ENCODE data around the gene HMSD. TPM values are rescaled to one million over a fixed set of nuclear protein-coding genes. Genes with fewer than 3 reads are reported as not detected.

HMSD gene
- total RNA-seq, 4 donors from 2014 or later: 0.34 TPM; not detected in 3

GRCh38 chr18:63997041-63997440 is 47.9 kb downstream of the HMSD start:
- no peak for DNase-seq
- H3K27ac ChIP-seq: no peak overlapping the region
- H3K4me3 ChIP-seq (replicated peaks in 1 of 3): no peak overlapping the region
- H3K4me1 ChIP-seq: no peaks in the 10 kb centered on the region
- WGBS, 2 donors: 80 to 90% methylated on average over 4 of the region's 4 CpGs
- no peaks in the 10 kb centered on the region for H3K9me3 ChIP-seq
- no peaks in the 10 kb centered on the region for H3K27me3 ChIP-seq
- H3K36me3 ChIP-seq: no peaks in the 10 kb centered on the region
- TF ChIP-seq POLR2A (IDR thresholded peaks at IDR 0.05) (no peak), CTCF (IDR thresholded peaks at IDR 0.05) (no peak)
- intact Hi-C loops (cut with DNase I): no loop called here

GRCh38 chr18:63997606-63998005 is 48.5 kb downstream of the HMSD start:
- no peaks in the 10 kb centered on the region for H3K27me3 ChIP-seq
- H3K27ac ChIP-seq: no peak overlapping the region
- 73 to 74% methylated on average over 2 of the region's 2 CpGs for WGBS, 2 donors
- no peak overlapping the region for H3K4me3 ChIP-seq (replicated peaks in 1 of 3)
- no peak for TF ChIP-seq CTCF (IDR thresholded peaks at IDR 0.05)
- no peak for TF ChIP-seq POLR2A (IDR thresholded peaks at IDR 0.05)
- DNase-seq: no peak
- H3K9me3 ChIP-seq: no peaks in the 10 kb centered on the region
- H3K36me3 ChIP-seq: no peaks in the 10 kb centered on the region
- intact Hi-C loops (cut with DNase I): no loop called here
- H3K4me1 ChIP-seq: no peaks in the 10 kb centered on the region

GRCh38 chr18:63999871-64000270 is 50.8 kb downstream of the HMSD start:
- no peak for TF ChIP-seq POLR2A (IDR thresholded peaks at IDR 0.05)
- TF ChIP-seq CTCF (IDR thresholded peaks at IDR 0.05): no peak
- Histone ChIP-seq H3K4me1 (no peaks in the 10 kb centered on the region), H3K27me3 (no peaks in the 10 kb centered on the region), H3K4me3 (replicated peaks in 1 of 3) (no peak overlapping the region), H3K9me3 (no peaks in the 10 kb centered on the region), H3K27ac (no peak overlapping the region), H3K36me3 (no peaks in the 10 kb centered on the region)
- DNase-seq: no peak
- intact Hi-C loops (cut with DNase I): no loop called here
- 81 to 84% methylated on average over 2 of the region's 2 CpGs for WGBS, 2 donors

GRCh38 chr18:64002581-64002980 is 53.5 kb downstream of the HMSD start:
- H3K36me3 ChIP-seq: no peaks in the 10 kb centered on the region
- H3K27me3 ChIP-seq: no peaks in the 10 kb centered on the region
- TF ChIP-seq POLR2A (IDR thresholded peaks at IDR 0.05) (no peak), CTCF (IDR thresholded peaks at IDR 0.05) (no peak)
- intact Hi-C loops (cut with DNase I): no loop called here
- H3K27ac ChIP-seq: no peak overlapping the region
- no peak overlapping the region for H3K4me3 ChIP-seq (replicated peaks in 1 of 3)
- H3K4me1 ChIP-seq: no peaks in the 10 kb centered on the region
- 43 to 70% methylated on average over 11 to 36 of the region's 41 CpGs for WGBS, 2 donors
- no peaks in the 10 kb centered on the region for H3K9me3 ChIP-seq
- no peak for DNase-seq

DNA sequence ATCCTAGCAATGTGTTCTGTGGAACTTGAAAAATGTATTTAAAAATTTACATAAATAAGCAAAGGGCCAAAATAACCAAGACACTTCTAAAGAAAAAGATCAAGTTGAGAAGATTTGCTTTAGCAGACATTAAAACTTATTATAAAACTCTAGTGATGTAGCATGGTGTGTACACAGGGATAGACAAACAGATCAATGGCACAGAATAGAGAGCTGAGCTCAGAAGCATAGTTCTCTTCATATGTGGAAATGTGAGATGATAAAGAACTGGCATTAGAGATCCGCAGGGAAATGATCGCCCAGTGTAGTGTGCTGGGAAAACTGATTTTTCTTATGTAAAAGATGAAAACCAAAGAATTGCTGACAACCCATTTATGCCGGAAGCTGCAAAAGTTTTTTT is 60.2 kb downstream of the HMSD start:
- no peaks in the 10 kb centered on the region for H3K9me3 ChIP-seq
- no peak for DNase-seq
- H3K27ac ChIP-seq: no peak overlapping the region
- H3K4me1 ChIP-seq: no peaks in the 10 kb centered on the region
- no peaks in the 10 kb centered on the region for H3K27me3 ChIP-seq
- intact Hi-C loops (cut with DNase I): no loop called here
- WGBS, 2 donors: 94 to 98% methylated on average over 3 of the region's 3 CpGs
- H3K4me3 ChIP-seq (replicated peaks in 1 of 3): no peak overlapping the region
- TF ChIP-seq POLR2A (IDR thresholded peaks at IDR 0.05): no peak
- TF ChIP-seq CTCF (IDR thresholded peaks at IDR 0.05): no peak
- no peaks in the 10 kb centered on the region for H3K36me3 ChIP-seq

Other genes with a start within 250 kb of the HMSD start
- gene SERPINB11, start 246.3 kb upstream of the HMSD start, total RNA-seq: not detected
- not detected for gene SERPINB7, start 173.9 kb upstream of the HMSD start, total RNA-seq
- under 1 TPM in 2 of 4 donors, not detected in 2; 0.22 to 0.67 TPM for gene SERPINB2, start 61.6 kb upstream of the HMSD start, total RNA-seq
- not detected for gene SERPINB10, start 41.3 kb upstream of the HMSD start, total RNA-seq
- gene SERPINB8, start 20.8 kb downstream of the HMSD start, total RNA-seq: 1 to 10 TPM; 2.8 to 8.8 (median 5.3) TPM
- gene LINC00305, start 199.8 kb downstream of the HMSD start, total RNA-seq: not detected